Skeletal muscle tissue (tissue), 4 donors: ENCODE data around the gene RPTOR. TPM values are rescaled to one million over a fixed set of nuclear protein-coding genes. Genes with fewer than 3 reads are reported as not detected.

Experiments
- H3K27ac ChIP-seq: one replicate; pipeline ENCODE4 v1.7.0; 2013; ENCODE audit warnings: mild to moderate bottlenecking, low read depth, low read length, inconsistent platforms
- H3K27me3 ChIP-seq, 3 donors: one replicate each; pipeline ENCODE4 v1.7.0; 2013; ENCODE audit warnings: low read length in 3 of 3; ENCODE audit not compliant: control insufficient read depth in 3 of 3, insufficient read depth in 3 of 3
- H3K36me3 ChIP-seq, 3 donors: one replicate each; pipeline ENCODE4 v1.7.0; 2013; ENCODE audit warnings: low read length in 3 of 3; ENCODE audit not compliant: control insufficient read depth in 3 of 3, insufficient read depth in 3 of 3
- H3K4me1 ChIP-seq, 3 donors: one replicate each; pipeline ENCODE4 v1.7.0; 2013; ENCODE audit warnings: low read length in 3 of 3, mild to moderate bottlenecking in 3 of 3; ENCODE audit not compliant: control insufficient read depth in 3 of 3, insufficient read depth in 3 of 3
- H3K4me3 ChIP-seq, 3 donors: one replicate each; pipeline ENCODE4 v1.7.0; 2013; ENCODE audit warnings: low read length in 3 of 3
- H3K9ac ChIP-seq, 3 donors: one replicate each; pipeline ENCODE4 v1.7.0; 2013; ENCODE audit warnings: low read length in 3 of 3, mild to moderate bottlenecking in 3 of 3, moderate library complexity in 2 of 3, low read depth in 1 of 3
- H3K9me3 ChIP-seq, 3 donors: one replicate each; pipeline ENCODE4 v1.7.0; 2013; ENCODE audit warnings: low read length in 3 of 3; ENCODE audit not compliant: control insufficient read depth in 3 of 3
- total RNA-seq: library from RNA; depleted of rRNA; stranded (reverse); fragments of >200 nt; gene quantifications from one replicate; pipeline ENCODE4 v1.2.3, GENCODE V29; 2014
- donor health status: Osteomylitis.

RPTOR gene
- total RNA-seq, 1 donor from 2014 or later, result 24.5 TPM

- peak overlapping the region in 2 of 3 donors; percentile 36 to 49 for H3K4me3 ChIP-seq
- H3K36me3 ChIP-seq, result peaks cover 0 to 4% (median 1%) of the 10 kb centered on the region in 3 donors
- H3K4me1 ChIP-seq, result peaks cover 24 to 33% (median 28%) of the 10 kb centered on the region in 3 donors
- no peaks in the 10 kb centered on the region for H3K9me3 ChIP-seq
- H3K9ac ChIP-seq, result peak overlapping the region; percentile 23 to 59 (median 54)
- peaks cover 7 to 28% (median 25%) of the 10 kb centered on the region in 3 donors for H3K27me3 ChIP-seq
- H3K27ac ChIP-seq, result peak overlapping the region; percentile 69
These were observed 425.6 kb downstream of the RPTOR start for GRCh38 chr17:80970044-80970761.

- Histone ChIP-seq H3K4me1 (peaks cover 24 to 33% (median 28%) of the 10 kb centered on the region in 3 donors), H3K9ac (peak overlapping the region; percentile 23 to 33 (median 25)), H3K27me3 (peaks cover 7 to 28% (median 25%) of the 10 kb centered on the region in 3 donors), H3K36me3 (no peaks in the 10 kb centered on the region), H3K9me3 (no peaks in the 10 kb centered on the region), H3K27ac (no peak overlapping the region), H3K4me3 (no peak overlapping the region)
These were observed 426.4 kb downstream of the RPTOR start for GRCh38 chr17:80970762-80971703.

- Histone ChIP-seq H3K27ac (no peak overlapping the region), H3K36me3 (no peaks in the 10 kb centered on the region), H3K9ac (no peak overlapping the region), H3K4me3 (no peak overlapping the region), H3K4me1 (peaks cover 24 to 33% (median 28%) of the 10 kb centered on the region in 3 donors), H3K27me3 (peaks cover 7 to 28% (median 25%) of the 10 kb centered on the region in 3 donors), H3K9me3 (no peaks in the 10 kb centered on the region)
These were observed 427.2 kb downstream of the RPTOR start for GRCh38 chr17:80971704-80972304.

- Histone ChIP-seq H3K27me3 (peaks cover 9 to 27% (median 26%) of the 10 kb centered on the region in 3 donors), H3K4me1 (peaks cover 2 to 6% (median 3%) of the 10 kb centered on the region in 3 donors), H3K9ac (no peak overlapping the region), H3K9me3 (no peaks in the 10 kb centered on the region), H3K36me3 (no peaks in the 10 kb centered on the region), H3K27ac (no peak overlapping the region), H3K4me3 (no peak overlapping the region)
These were observed 432.1 kb downstream of the RPTOR start for GRCh38 chr17:80976701-80977100.

GRCh38 chr17:80977172-80977571, 432.5 kb downstream of the RPTOR start:
- Histone ChIP-seq H3K4me3 (no peak overlapping the region), H3K36me3 (no peaks in the 10 kb centered on the region), H3K9ac (no peak overlapping the region), H3K9me3 (no peaks in the 10 kb centered on the region), H3K4me1 (peaks cover 2 to 6% (median 3%) of the 10 kb centered on the region in 3 donors), H3K27ac (no peak overlapping the region), H3K27me3 (peaks cover 9 to 26% (median 22%) of the 10 kb centered on the region in 3 donors)

DNA sequence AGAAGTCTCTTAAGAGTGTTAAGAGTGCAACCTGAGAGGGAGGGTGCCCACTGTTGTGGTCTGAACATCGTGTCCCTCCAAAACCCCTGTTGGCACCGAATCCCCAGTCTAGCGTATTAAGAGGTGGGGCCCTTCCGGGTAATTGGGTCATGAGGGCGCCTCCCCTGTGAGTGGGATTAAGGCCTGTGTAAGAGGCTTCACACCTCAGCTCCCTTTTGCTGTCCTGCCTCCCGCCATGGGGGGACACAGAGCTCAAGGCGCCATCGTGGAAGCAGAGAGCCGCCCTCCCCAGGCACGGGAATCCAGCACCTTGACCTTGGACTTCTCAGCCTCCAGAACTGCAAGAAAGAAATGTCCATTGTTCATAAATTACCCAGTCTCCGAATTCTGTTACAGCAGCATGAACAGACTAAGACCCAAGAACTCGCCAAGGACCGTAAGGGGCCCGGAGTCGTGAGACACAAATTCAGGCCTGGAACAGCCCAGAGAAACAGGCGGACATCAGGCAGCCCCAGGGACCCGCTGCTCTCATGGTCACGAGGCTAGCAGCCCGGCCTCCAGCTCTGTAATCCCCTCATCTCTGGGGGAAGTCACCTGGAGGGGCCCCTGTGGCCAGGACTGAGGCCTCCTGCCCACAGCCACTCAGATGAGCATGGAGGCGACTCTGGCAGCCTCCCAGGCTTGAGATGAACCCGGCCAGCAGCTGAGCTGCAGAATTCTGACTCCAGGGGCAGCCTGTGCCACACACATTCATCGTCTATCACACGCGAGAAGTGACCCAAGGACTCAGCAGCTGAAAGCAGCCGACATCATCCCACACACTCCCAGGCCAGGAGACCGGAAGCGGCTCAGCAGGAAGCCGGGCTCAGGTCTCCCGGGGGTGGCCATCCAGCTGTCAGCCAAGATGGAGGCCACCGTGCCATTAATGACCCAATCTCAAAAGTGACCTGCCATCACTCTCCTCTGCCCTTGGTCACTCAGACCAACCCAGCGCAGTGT, 434.2 kb downstream of the RPTOR start:
- Histone ChIP-seq H3K27ac (no peak overlapping the region), H3K9me3 (no peaks in the 10 kb centered on the region), H3K36me3 (no peaks in the 10 kb centered on the region), H3K4me3 (no peak overlapping the region), H3K9ac (no peak overlapping the region), H3K4me1 (peaks cover 2 to 6% (median 3%) of the 10 kb centered on the region in 3 donors), H3K27me3 (peaks cover 9 to 26% (median 18%) of the 10 kb centered on the region in 3 donors)

GRCh38 chr17:80979547-80980378, 435.1 kb downstream of the RPTOR start:
- no peaks in the 10 kb centered on the region for H3K9me3 ChIP-seq
- peaks cover 2 to 8% (median 3%) of the 10 kb centered on the region in 3 donors for H3K4me1 ChIP-seq
- no peak overlapping the region for H3K27ac ChIP-seq
- no peak overlapping the region for H3K4me3 ChIP-seq
- peaks cover 9 to 26% (median 18%) of the 10 kb centered on the region in 3 donors for H3K27me3 ChIP-seq
- no peaks in the 10 kb centered on the region for H3K36me3 ChIP-seq
- H3K9ac ChIP-seq, result peak overlapping the region in 1 of 3 donors; percentile 40

- Histone ChIP-seq H3K27ac (no peak overlapping the region), H3K9me3 (no peaks in the 10 kb centered on the region), H3K4me3 (no peak overlapping the region), H3K4me1 (peaks cover 2 to 9% (median 3%) of the 10 kb centered on the region in 3 donors), H3K27me3 (peaks cover 9 to 26% (median 18%) of the 10 kb centered on the region in 3 donors), H3K9ac (no peak overlapping the region), H3K36me3 (no peaks in the 10 kb centered on the region)
These were observed 435.9 kb downstream of the RPTOR start for GRCh38 chr17:80980397-80981061.
